Esophagus squamous epithelium (tissue), 5 donors: ENCODE results near the gene GPR183. TPM values are rescaled to one million over a fixed set of nuclear protein-coding genes. Genes with fewer than 3 reads are reported as not detected.

Source experiments
- DNase-seq: peaks from one replicate; lab custom pipeline; 2025; lab: John Stamatoyannopoulos, UW
- H3K27ac ChIP-seq, 4 donors: fragments of 200-600 bp; sonication (generic); one replicate each; pipeline ENCODE4 v1.5.1; 2016 to 2019; ENCODE audit warnings: mild to moderate bottlenecking in 1 of 4
- H3K27me3 ChIP-seq, 4 donors: fragments of 200-600 bp; sonication (generic); 1 replicate in 3 of 4; 2 replicates in 1 of 4; pipeline versions ENCODE4 v1.5.1 to v1.6.0; 2017 to 2021; ENCODE audit warnings: antibody characterized with exemption in 1 of 4
- H3K36me3 ChIP-seq, 3 donors: fragments of 200-600 bp; sonication (generic); one replicate each; pipeline ENCODE4 v1.5.1; 2016 to 2019
- H3K4me1 ChIP-seq, 3 donors: fragments of 200-600 bp; sonication (generic); one replicate each; pipeline ENCODE4 v1.5.1; 2017 to 2019
- H3K4me3 ChIP-seq, 4 donors: fragments of 200-600 bp; sonication (generic); 1 replicate in 3 of 4; 2 replicates in 1 of 4; pipeline ENCODE4 v1.5.1; 2016 to 2019; ENCODE audit warnings: mild to moderate bottlenecking in 2 of 4, moderate library complexity in 1 of 4
- H3K9me3 ChIP-seq, 3 donors: fragments of 200-600 bp; sonication (generic); one replicate each; pipeline ENCODE4 v1.5.1; 2016 to 2019
- CTCF ChIP-seq, 6 experiments: fragments of 450-650 bp in 4 of 6; fragments of 200-600 bp in 2 of 6; sonication (generic) in 2 of 6; IDR thresholded peaks; one replicate each; pipeline ENCODE4 v1.5.1; 2016 to 2019; ENCODE audit warnings: antibody characterized with exemption in 6 of 6, mild to moderate bottlenecking in 4 of 6, moderate library complexity in 4 of 6
- POLR2A ChIP-seq, 4 donors: fragments of 450-650 bp; IDR thresholded peaks; one replicate each; pipeline ENCODE4 v1.6.1; 2017; ENCODE audit warnings: antibody characterized with exemption in 4 of 4, mild to moderate bottlenecking in 4 of 4, moderate library complexity in 3 of 4
- WGBS, 2 donors: methylation state at CpG; one replicate each; pipeline ENCODE4 v1.1.5; 2018; 5-methylcytosine and 5-hydroxymethylcytosine counted together
- intact Hi-C: fragments of 100-400 bp; cut with DNase I; formaldehyde crosslinking; loops from one replicate; pipeline ENCODE4 v1.15.0; 2022
- total RNA-seq, 4 donors: library from RNA; depleted of rRNA; stranded (reverse); fragments of >200 nt; gene quantifications; one replicate each; pipeline ENCODE4 v1.1.0, GENCODE V29; 2016
- donor health status: DM: yes; HTN: yes; CAD: no.

The GPR183 gene
- total RNA-seq, 4 donors from 2014 or later = 0.53 to 9.5 (median 3.2) TPM

GRCh38 chr13:99305158-99305557 is 2.0 kb downstream of the GPR183 start:
- peak overlapping the region in 3 of 4 donors; percentile 75 to 77 (median 77) for H3K27ac ChIP-seq
- peak overlapping the region in 3 of 4 donors; percentile 25 to 49 (median 32) for H3K4me3 ChIP-seq
- no peak for DNase-seq
- H3K36me3 ChIP-seq = peaks cover 0 to 25% (median 0%) of the 10 kb centered on the region in 3 donors
- TF ChIP-seq POLR2A (IDR thresholded peaks at IDR 0.05) (no peak), CTCF (IDR thresholded peaks at IDR 0.05) (no peak)
- WGBS, 2 donors = 48 to 92% methylated on average over 5 of the region's 5 CpGs
- no peaks in the 10 kb centered on the region for H3K9me3 ChIP-seq
- peaks cover 0 to 40% (median 9%) of the 10 kb centered on the region in 3 donors for H3K4me1 ChIP-seq
- no peaks in the 10 kb centered on the region for H3K27me3 ChIP-seq
- intact Hi-C loops = no loop called here

- Histone ChIP-seq H3K4me3 (peak overlapping the region in 3 of 4 donors; percentile 25 to 49 (median 32)), H3K36me3 (peaks cover 0 to 20% (median 0%) of the 10 kb centered on the region in 3 donors), H3K27ac (peak overlapping the region in 3 of 4 donors; percentile 56 to 77 (median 77)), H3K9me3 (no peaks in the 10 kb centered on the region), H3K4me1 (peaks cover 0 to 37% (median 9%) of the 10 kb centered on the region in 3 donors), H3K27me3 (no peaks in the 10 kb centered on the region)
- TF ChIP-seq POLR2A (IDR thresholded peaks at IDR 0.05) (no peak), CTCF (IDR thresholded peaks at IDR 0.05) (no peak)
- intact Hi-C loops = no loop called here
- 62 to 79% methylated on average over 4 of the region's 4 CpGs for WGBS, 2 donors
- DNase-seq = no peak
Measured at GRCh38 chr13:99304541-99304940, 2.7 kb downstream of the GPR183 start.

- no peak for DNase-seq
- H3K27me3 ChIP-seq = no peaks in the 10 kb centered on the region
- peak overlapping the region in 2 of 4 donors; percentile 32 to 49 for H3K4me3 ChIP-seq
- H3K9me3 ChIP-seq = no peaks in the 10 kb centered on the region
- WGBS, 2 donors = 78 to 82% methylated on average over 14 of the region's 14 CpGs
- TF ChIP-seq CTCF (IDR thresholded peaks at IDR 0.05) = no peak
- TF ChIP-seq POLR2A (IDR thresholded peaks at IDR 0.05) = peak in 2 of 4 donors; percentile 16 to 69
- H3K36me3 ChIP-seq = peaks cover 0 to 14% (median 0%) of the 10 kb centered on the region in 3 donors
- H3K27ac ChIP-seq = peak overlapping the region; percentile 20 to 77 (median 66)
- H3K4me1 ChIP-seq = peaks cover 0 to 35% (median 9%) of the 10 kb centered on the region in 3 donors
- intact Hi-C loops = no loop called here
Measured at GRCh38 chr13:99303863-99304521, 3.2 kb downstream of the GPR183 start.

GRCh38 chr13:99302637-99303505 is 4.3 kb downstream of the GPR183 start:
- Histone ChIP-seq H3K27ac (peak overlapping the region in 3 of 4 donors; percentile 13 to 72 (median 56)), H3K4me1 (peaks cover 0 to 25% (median 3%) of the 10 kb centered on the region in 3 donors), H3K4me3 (no peak overlapping the region), H3K27me3 (no peaks in the 10 kb centered on the region), H3K9me3 (no peaks in the 10 kb centered on the region), H3K36me3 (peaks cover 0 to 14% (median 0%) of the 10 kb centered on the region in 3 donors)
- TF ChIP-seq POLR2A (IDR thresholded peaks at IDR 0.05) (no peak), CTCF (IDR thresholded peaks at IDR 0.05) (no peak)
- DNase-seq = no peak
- intact Hi-C loops = no loop called here
- 77 to 88% methylated on average over 7 of the region's 8 CpGs for WGBS, 2 donors
